Endodermal cell (in vitro differentiated cells): ENCODE results near the gene CELSR2. TPM values are rescaled to one million over a fixed set of nuclear protein-coding genes. Genes with fewer than 3 reads are reported as not detected.

Experiments used
- DNase-seq: peaks from one replicate; pipeline ENCODE4 v3.0.0-alpha.2; 2017
- H3K27ac ChIP-seq: 2 replicates; pipeline ENCODE4 v1.5.1; 2013; ENCODE audit warnings: mild to moderate bottlenecking, low read depth, low read length, moderate library complexity
- H3K27me3 ChIP-seq: 2 replicates; pipeline ENCODE4 v1.6.1; 2013; ENCODE audit warnings: mild to moderate bottlenecking, low read length, moderate library complexity; ENCODE audit not compliant: insufficient read depth, control insufficient read depth, poor library complexity, severe bottlenecking
- H3K36me3 ChIP-seq: 2 replicates; pipeline ENCODE4 v1.7.0; 2013; ENCODE audit warnings: mild to moderate bottlenecking, low read length, moderate library complexity; ENCODE audit not compliant: control insufficient read depth, insufficient read depth
- H3K4me1 ChIP-seq: one replicate; pipeline ENCODE4 v1.7.0; 2013; ENCODE audit warnings: low read length; ENCODE audit not compliant: control insufficient read depth, insufficient read depth
- H3K4me3 ChIP-seq: 2 replicates; pipeline ENCODE4 v1.5.1; 2013; ENCODE audit warnings: mild to moderate bottlenecking, low read length, moderate library complexity
- H3K9ac ChIP-seq: 2 replicates; pipeline ENCODE4 v1.6.1; 2013; ENCODE audit warnings: mild to moderate bottlenecking, low read length, moderate library complexity; ENCODE audit not compliant: poor library complexity, severe bottlenecking; ENCODE audit errors: extremely low read depth
- H3K9me3 ChIP-seq: 2 replicates; pipeline ENCODE4 v1.6.1; 2013; ENCODE audit warnings: mild to moderate bottlenecking, low read length, moderate library complexity; ENCODE audit not compliant: control insufficient read depth
- H3K27ac Mint-ChIP-seq: 2 replicates; pipeline ENCODE4 v1.8.0; 2020; ENCODE audit warnings: mixed read lengths
- H3K27me3 Mint-ChIP-seq: 2 replicates; pipeline ENCODE4 v1.8.0; 2021; ENCODE audit warnings: mild to moderate bottlenecking, mixed read lengths; ENCODE audit not compliant: insufficient read depth
- H3K36me3 Mint-ChIP-seq: 2 replicates; pipeline ENCODE4 v1.8.0; 2020; ENCODE audit warnings: low read depth, mixed read lengths
- H3K4me1 Mint-ChIP-seq: 2 replicates; pipeline ENCODE4 v1.8.0; 2020; ENCODE audit warnings: mixed read lengths
- H3K4me3 Mint-ChIP-seq: 2 replicates; pipeline ENCODE4 v1.8.0; 2020; ENCODE audit warnings: mild to moderate bottlenecking, moderate library complexity, mixed read lengths
- H3K9me3 Mint-ChIP-seq: 2 replicates; pipeline ENCODE4 v1.8.0; 2020; ENCODE audit warnings: mild to moderate bottlenecking, mixed read lengths
- WGBS, 2 experiments: methylation state at CpG; one replicate each; pipeline versions ENCODE4 v1.1.5 to v1.1.7; 2013; ENCODE audit warnings: missing lambda C conversion rate in 2 of 2, mixed read lengths in 1 of 2; ENCODE audit not compliant: insufficient coverage in 1 of 2, insufficient read length in 1 of 2; 5-methylcytosine and 5-hydroxymethylcytosine counted together
- total RNA-seq, 2 donors: library from RNA; stranded (reverse); fragmentation: NEBNext Ultra II Directional in 1 of 2; extraction: Animal tissue kit (Norgen Biotek cat#: 25700) in 1 of 2; gene quantifications; 2 replicates in 1 of 2; 3 replicates in 1 of 2; pipeline ENCODE4 v1.2.1, GENCODE V29; 2021
- TF ChIP-seq, protein P1 (sequence below): fragments of 200-600 bp; sonication (generic); conservative IDR thresholded peaks from 2 replicates; pipeline ENCODE4 v1.5.0; 2021; ENCODE audit warnings: antibody characterized with exemption, mild to moderate bottlenecking

CELSR2 gene
- total RNA-seq, 2 donors from 2014 or later: 16.1 to 20.2 TPM

DNA sequence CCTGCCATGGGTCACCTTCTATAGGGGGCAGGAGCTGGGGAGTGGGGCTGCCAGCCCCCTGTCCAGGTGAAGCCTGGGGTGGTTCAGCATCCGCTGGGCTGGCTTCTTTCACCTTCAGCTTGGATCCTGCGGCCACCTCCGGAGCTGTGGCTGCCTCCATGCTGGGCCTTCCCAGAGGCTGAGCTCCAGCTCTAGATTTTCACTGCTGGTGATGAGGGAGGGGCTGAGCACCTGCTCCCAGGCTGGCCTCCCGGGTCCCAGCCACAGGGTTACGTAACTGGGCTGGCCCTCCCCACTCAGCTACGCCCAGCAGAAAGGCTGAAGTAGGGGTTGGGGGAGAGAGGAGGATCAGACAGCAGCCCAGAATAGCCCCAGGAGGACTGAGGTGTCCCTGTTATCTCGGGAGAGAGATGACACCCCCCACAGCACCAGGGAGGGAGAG is 57.5 kb downstream of the CELSR2 start, which contains the start of gene MYBPHL:
TSS of gene MYBPHL (minus strand) at position 180 of the 442 bp plus-strand sequence. CDS start at position 160, 20 bp downstream.
- Histone ChIP-seq H3K27me3 (peaks cover 11% of the 10 kb centered on the region), H3K4me3 (no peak within 1 kb of the TSS), H3K27ac (peak within 1 kb of the TSS; percentile 19), H3K9ac (no peak within 1 kb of the TSS), H3K9me3 (no peaks in the 10 kb centered on the region), H3K36me3 (no peaks in the 10 kb centered on the region), H3K4me1 (peaks cover 11% of the 10 kb centered on the region)
- TF ChIP-seq, protein P1, sequence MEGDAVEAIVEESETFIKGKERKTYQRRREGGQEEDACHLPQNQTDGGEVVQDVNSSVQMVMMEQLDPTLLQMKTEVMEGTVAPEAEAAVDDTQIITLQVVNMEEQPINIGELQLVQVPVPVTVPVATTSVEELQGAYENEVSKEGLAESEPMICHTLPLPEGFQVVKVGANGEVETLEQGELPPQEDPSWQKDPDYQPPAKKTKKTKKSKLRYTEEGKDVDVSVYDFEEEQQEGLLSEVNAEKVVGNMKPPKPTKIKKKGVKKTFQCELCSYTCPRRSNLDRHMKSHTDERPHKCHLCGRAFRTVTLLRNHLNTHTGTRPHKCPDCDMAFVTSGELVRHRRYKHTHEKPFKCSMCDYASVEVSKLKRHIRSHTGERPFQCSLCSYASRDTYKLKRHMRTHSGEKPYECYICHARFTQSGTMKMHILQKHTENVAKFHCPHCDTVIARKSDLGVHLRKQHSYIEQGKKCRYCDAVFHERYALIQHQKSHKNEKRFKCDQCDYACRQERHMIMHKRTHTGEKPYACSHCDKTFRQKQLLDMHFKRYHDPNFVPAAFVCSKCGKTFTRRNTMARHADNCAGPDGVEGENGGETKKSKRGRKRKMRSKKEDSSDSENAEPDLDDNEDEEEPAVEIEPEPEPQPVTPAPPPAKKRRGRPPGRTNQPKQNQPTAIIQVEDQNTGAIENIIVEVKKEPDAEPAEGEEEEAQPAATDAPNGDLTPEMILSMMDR: no peak
- DNase-seq: no peak
- H3K27ac Mint-ChIP-seq: peak within 1 kb of the TSS; percentile 91
- no peak within 1 kb of the TSS for H3K4me3 Mint-ChIP-seq
- WGBS, 2 experiments: 84 to 86% methylated on average over 5 to 7 of the region's 7 CpGs
- peaks cover 24% of the 10 kb centered on the region for H3K4me1 Mint-ChIP-seq
- H3K27me3 Mint-ChIP-seq: peaks cover 3% of the 10 kb centered on the region
- peaks cover 3% of the 10 kb centered on the region for H3K36me3 Mint-ChIP-seq
- H3K9me3 Mint-ChIP-seq: no peaks in the 10 kb centered on the region

DNA sequence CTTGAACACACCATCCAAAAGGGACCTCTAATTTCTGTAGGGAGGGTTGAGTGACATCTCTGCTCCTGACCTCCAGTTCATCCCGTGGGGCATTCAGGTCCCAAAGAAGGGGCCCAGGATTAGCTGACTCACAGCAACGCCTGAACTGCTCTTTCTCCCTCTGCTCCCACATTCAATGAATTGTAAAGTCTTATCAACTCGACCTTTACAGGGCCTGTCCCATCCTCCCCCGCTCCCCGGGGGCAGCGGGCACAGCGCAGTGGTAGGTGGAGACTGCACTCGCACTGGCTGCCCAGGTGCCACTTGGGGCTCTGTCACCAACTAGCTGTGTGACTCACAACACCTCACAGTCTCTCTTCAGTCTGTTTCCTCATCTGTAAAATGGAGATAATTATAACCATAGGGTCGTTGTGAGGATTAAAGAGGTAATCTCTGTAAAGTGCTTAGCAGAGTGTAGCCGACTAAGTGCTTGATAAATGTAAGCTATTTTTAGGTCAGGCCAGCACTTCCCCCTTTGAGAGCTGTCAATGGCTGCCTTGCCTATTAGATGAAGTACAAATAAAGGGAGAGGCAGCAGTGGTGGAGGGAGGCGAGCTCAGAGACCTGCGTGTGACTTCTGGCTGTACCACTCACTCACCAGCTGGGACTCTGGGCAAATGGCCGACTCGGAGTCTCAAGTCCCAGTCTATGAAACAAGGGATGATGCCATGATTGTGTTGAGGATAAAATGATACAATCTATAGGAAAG is 58.1 kb downstream of the CELSR2 start:
- H3K4me3 Mint-ChIP-seq: no peak overlapping the region
- peaks cover 11% of the 10 kb centered on the region for H3K4me1 ChIP-seq
- H3K9me3 ChIP-seq: no peaks in the 10 kb centered on the region
- peaks cover 4% of the 10 kb centered on the region for H3K36me3 Mint-ChIP-seq
- H3K27me3 ChIP-seq: peaks cover 11% of the 10 kb centered on the region
- peaks cover 3% of the 10 kb centered on the region for H3K27me3 Mint-ChIP-seq
- peaks cover 24% of the 10 kb centered on the region for H3K4me1 Mint-ChIP-seq
- H3K9me3 Mint-ChIP-seq: no peaks in the 10 kb centered on the region
- H3K4me3 ChIP-seq: no peak overlapping the region
- 63 to 70% methylated on average over 6 to 14 of the region's 14 CpGs for WGBS, 2 experiments
- H3K27ac ChIP-seq: peak overlapping the region; percentile 19
- TF ChIP-seq, protein P1: no peak
- no peak overlapping the region for H3K9ac ChIP-seq
- H3K36me3 ChIP-seq: no peaks in the 10 kb centered on the region
- H3K27ac Mint-ChIP-seq: peak overlapping the region; percentile 82
- peak; percentile 62 for DNase-seq

DNA sequence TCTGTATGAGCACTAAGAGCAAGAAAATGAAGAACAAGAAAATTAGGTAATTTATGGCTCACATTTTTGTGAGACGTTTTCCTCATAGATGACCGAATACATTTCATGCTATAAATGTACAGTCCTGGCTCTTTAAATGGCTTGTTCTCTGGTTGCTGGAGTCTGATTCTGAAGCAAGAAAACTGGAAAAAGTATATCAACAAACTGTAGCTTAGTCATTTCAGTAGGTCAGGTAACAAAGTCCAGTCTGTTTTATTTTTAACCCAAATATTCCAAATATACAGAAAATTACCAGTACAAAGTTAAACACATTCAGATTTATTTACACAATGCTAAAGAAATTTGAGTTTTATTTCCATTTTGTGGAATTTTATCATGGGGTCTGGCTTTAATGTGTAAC is 60.0 kb downstream of the CELSR2 start:
- 93 to 97% methylated on average over 2 of the region's 2 CpGs for WGBS, 2 experiments
- Mint-ChIP-seq H3K27ac (no peak overlapping the region), H3K27me3 (peaks cover 3% of the 10 kb centered on the region), H3K9me3 (no peaks in the 10 kb centered on the region), H3K4me3 (no peak overlapping the region), H3K36me3 (peaks cover 19% of the 10 kb centered on the region), H3K4me1 (peaks cover 24% of the 10 kb centered on the region)
- no peaks in the 10 kb centered on the region for H3K9me3 ChIP-seq
- H3K9ac ChIP-seq: no peak overlapping the region
- H3K36me3 ChIP-seq: peaks cover 18% of the 10 kb centered on the region
- TF ChIP-seq, protein P1: no peak
- peaks cover 11% of the 10 kb centered on the region for H3K27me3 ChIP-seq
- DNase-seq: no peak
- peaks cover 11% of the 10 kb centered on the region for H3K4me1 ChIP-seq
- no peak overlapping the region for H3K27ac ChIP-seq
- H3K4me3 ChIP-seq: no peak overlapping the region
